Lung (tissue), 12 donors: ENCODE data around the gene GPC5. TPM values are rescaled to one million over a fixed set of nuclear protein-coding genes. Genes with fewer than 3 reads are reported as not detected.

Source experiments
- ATAC-seq: fragments of 200-7000 bp; cut with Tn5 transposase; one replicate; pipeline ENCODE4 v1.9.1; 2020; ENCODE audit warnings: moderate number of reproducible peaks; ENCODE audit not compliant: insufficient read depth, low FRiP score
- DNase-seq, 3 donors: peaks; one replicate each; pipeline ENCODE4 v3.0.0-alpha.2; 2013 to 2017
- H3K27ac ChIP-seq, 2 donors: one replicate each; pipeline ENCODE4 v1.5.1; 2013; ENCODE audit warnings: mild to moderate bottlenecking in 2 of 2, moderate library complexity in 2 of 2, control low read depth in 1 of 2, inconsistent platforms in 1 of 2, low read depth in 1 of 2, low read length in 1 of 2
- H3K27me3 ChIP-seq, 3 donors: one replicate each; pipeline ENCODE4 v1.5.1; 2013; ENCODE audit warnings: low read length in 2 of 3; ENCODE audit not compliant: control insufficient read depth in 3 of 3, insufficient read depth in 3 of 3
- H3K36me3 ChIP-seq, 4 donors: one replicate each; pipeline ENCODE4 v1.5.1; 2013; ENCODE audit warnings: low read length in 4 of 4, mild to moderate bottlenecking in 1 of 4, moderate library complexity in 1 of 4; ENCODE audit not compliant: control insufficient read depth in 4 of 4, insufficient read depth in 4 of 4
- H3K4me1 ChIP-seq, 5 donors: one replicate each; pipeline ENCODE4 v1.5.1; 2013; ENCODE audit warnings: low read length in 5 of 5, mild to moderate bottlenecking in 2 of 5, moderate library complexity in 1 of 5; ENCODE audit not compliant: control insufficient read depth in 5 of 5, insufficient read depth in 5 of 5
- H3K4me3 ChIP-seq: one replicate; pipeline ENCODE4 v1.5.1; 2013; ENCODE audit warnings: mild to moderate bottlenecking, control low read depth, moderate library complexity
- H3K9ac ChIP-seq, 2 donors: one replicate each; pipeline ENCODE4 v1.5.1; 2013; ENCODE audit warnings: low read length in 2 of 2, control low read depth in 1 of 2; ENCODE audit not compliant: insufficient read depth in 1 of 2
- H3K9me3 ChIP-seq, 4 donors: one replicate each; pipeline ENCODE4 v1.5.1; 2013; ENCODE audit warnings: low read length in 3 of 4, mild to moderate bottlenecking in 1 of 4, moderate library complexity in 1 of 4; ENCODE audit not compliant: control insufficient read depth in 4 of 4, insufficient read depth in 3 of 4
- WGBS, 2 donors: extraction: QIAGEN DNeasy Blood & Tissue Kit; methylation state at CpG; one replicate each; pipeline ENCODE4 v1.1.7; 2013; 5-methylcytosine and 5-hydroxymethylcytosine counted together
- polyA plus RNA-seq, 2 donors: library from polyadenylated mRNA; stranded (reverse); fragments of 200-250 nt; gene quantifications; one replicate each; pipeline ENCODE4 v1.2.1, GENCODE V29; 2013
- total RNA-seq, 2 donors: library from RNA; depleted of rRNA in 1 of 2; stranded (reverse); fragments of >200 nt in 1 of 2; gene quantifications; one replicate each; pipeline ENCODE4 v1.2.1, GENCODE V29; 2014 to 2021
- TF ChIP-seq, protein P1 (sequence below): IDR thresholded peaks from 2 replicates; pipeline ENCODE4 v1.5.1; 2012; ENCODE audit warnings: mild to moderate bottlenecking; ENCODE audit errors: control extremely low read depth, extremely low read depth
- donor health status: control.
- donor health status: control.
- donor health status: Bipolar disorder and iron deficiency.
- donor health status: healthy.
- donor health status: DM: yes; HTN: yes; CAD: no.

GPC5 gene
- total and polyA plus RNA-seq, 4 donors: 0.55 to 37.3 (median 4.4) TPM

DNA sequence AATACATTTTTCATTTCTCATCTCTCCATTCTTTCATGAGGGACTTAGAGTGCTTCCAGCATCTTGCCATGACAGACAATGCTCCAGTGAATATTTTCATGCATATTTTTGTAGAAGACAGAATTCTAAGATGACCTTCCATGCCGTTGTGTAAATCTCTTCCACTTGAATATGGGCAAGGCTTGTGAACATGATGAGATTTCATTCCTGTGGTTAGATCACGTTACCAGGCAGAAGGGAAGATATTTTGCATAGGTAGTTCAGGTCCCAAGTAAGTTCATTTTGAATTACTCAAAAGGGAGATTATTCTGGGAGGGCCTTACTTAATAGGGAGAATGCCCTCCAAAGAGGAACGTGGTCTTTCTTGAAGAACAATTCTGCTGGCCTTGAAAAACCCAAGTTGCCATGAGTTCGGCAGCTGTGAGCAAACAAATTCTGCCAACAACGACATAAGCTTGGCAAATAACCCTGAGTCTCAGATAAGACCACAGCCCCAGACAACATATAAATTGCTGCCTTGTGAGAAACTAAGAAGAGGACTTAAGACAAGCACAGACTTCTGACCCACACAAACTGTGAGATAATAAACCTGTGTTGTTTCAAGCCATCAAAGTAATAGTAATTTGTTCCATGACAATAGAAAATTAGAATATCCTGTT is 1427.6 kb downstream of the GPC5 start:
- DNase-seq: peak in 1 of 3 donors; percentile 26
- Histone ChIP-seq H3K27ac (no peak overlapping the region), H3K9ac (no peak overlapping the region), H3K36me3 (no peaks in the 10 kb centered on the region), H3K9me3 (peaks cover 0 to 2% (median 0%) of the 10 kb centered on the region in 4 donors), H3K4me1 (no peaks in the 10 kb centered on the region), H3K27me3 (no peaks in the 10 kb centered on the region), H3K4me3 (no peak overlapping the region)
- ATAC-seq: no peak
- TF ChIP-seq, protein P1, sequence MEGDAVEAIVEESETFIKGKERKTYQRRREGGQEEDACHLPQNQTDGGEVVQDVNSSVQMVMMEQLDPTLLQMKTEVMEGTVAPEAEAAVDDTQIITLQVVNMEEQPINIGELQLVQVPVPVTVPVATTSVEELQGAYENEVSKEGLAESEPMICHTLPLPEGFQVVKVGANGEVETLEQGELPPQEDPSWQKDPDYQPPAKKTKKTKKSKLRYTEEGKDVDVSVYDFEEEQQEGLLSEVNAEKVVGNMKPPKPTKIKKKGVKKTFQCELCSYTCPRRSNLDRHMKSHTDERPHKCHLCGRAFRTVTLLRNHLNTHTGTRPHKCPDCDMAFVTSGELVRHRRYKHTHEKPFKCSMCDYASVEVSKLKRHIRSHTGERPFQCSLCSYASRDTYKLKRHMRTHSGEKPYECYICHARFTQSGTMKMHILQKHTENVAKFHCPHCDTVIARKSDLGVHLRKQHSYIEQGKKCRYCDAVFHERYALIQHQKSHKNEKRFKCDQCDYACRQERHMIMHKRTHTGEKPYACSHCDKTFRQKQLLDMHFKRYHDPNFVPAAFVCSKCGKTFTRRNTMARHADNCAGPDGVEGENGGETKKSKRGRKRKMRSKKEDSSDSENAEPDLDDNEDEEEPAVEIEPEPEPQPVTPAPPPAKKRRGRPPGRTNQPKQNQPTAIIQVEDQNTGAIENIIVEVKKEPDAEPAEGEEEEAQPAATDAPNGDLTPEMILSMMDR: no peak
- 53 to 66% methylated on average over 5 of the region's 5 CpGs for WGBS, 2 donors

DNA sequence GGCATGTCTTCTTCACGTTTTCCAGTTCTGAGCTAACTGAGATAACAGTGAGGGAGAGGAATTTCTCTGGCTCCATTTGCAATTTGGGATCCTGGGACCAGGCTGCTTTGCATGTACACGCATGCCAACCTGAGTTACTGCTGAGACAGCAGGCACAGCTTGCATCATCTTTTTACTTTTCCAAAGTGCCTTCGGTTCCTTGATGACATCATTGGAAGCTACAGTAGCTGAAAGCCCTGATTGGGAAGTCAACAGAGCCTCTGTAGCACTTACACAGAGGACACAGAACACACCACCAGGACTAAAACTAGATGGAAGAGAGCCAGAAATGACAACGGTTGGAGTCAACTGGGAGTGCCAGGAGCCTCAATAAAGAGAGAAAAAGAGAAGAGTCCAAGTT is 1429.1 kb downstream of the GPC5 start:
- TF ChIP-seq, protein P1: no peak
- Histone ChIP-seq H3K4me1 (no peaks in the 10 kb centered on the region), H3K4me3 (no peak overlapping the region), H3K9ac (no peak overlapping the region), H3K9me3 (peaks cover 0 to 2% (median 0%) of the 10 kb centered on the region in 4 donors), H3K27me3 (no peaks in the 10 kb centered on the region), H3K27ac (no peak overlapping the region), H3K36me3 (no peaks in the 10 kb centered on the region)
- no peak for DNase-seq
- ATAC-seq: no peak
- WGBS, 2 donors: 80 to 82% methylated on average over 4 of the region's 4 CpGs

DNA sequence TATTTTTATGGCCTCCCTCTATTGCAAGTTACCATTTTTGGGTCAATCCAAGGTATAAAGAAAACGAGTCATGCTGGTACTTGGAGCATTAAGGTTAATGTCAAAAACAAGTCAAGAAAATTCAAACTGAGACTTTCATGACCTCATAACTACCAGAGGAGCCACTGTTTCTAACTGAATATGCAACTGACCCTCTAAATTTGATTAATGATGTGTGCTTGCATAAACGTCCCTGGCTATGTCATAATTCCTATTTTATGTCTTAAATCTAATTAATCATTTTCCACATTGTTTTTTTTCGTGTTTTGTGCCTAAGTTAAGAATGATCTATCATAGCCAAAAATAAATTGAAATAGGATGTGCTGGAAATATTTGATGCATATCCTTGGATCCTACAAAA is 1431.5 kb downstream of the GPC5 start:
- no peaks in the 10 kb centered on the region for H3K27me3 ChIP-seq
- no peaks in the 10 kb centered on the region for H3K36me3 ChIP-seq
- DNase-seq: no peak
- TF ChIP-seq, protein P1: no peak
- no peak overlapping the region for H3K4me3 ChIP-seq
- H3K9me3 ChIP-seq: peaks cover 0 to 2% (median 0%) of the 10 kb centered on the region in 4 donors
- no peaks in the 10 kb centered on the region for H3K4me1 ChIP-seq
- no peak for ATAC-seq
- no peak overlapping the region for H3K27ac ChIP-seq
- no peak overlapping the region for H3K9ac ChIP-seq
- WGBS, 2 donors: 46 to 54% methylated on average over 3 of the region's 3 CpGs

DNA sequence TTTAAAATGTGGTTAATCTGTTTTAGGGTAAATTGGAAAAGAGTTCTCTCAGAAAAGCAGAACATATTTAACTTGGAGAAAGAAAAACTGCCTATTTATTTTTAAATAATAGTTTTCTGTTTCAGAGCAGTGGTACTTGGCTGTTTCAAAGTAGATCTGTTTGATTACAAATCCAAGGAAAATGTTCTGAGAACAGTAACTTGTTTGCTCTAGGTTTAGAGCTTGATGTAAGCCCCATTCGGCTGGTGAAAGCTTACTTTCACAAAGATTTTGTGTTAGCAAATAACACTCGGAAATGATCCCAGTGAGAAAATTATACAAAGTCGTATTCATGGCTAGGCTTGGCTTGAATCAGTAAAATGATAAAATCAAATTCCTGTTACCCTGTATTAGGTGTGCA is 1432.4 kb downstream of the GPC5 start:
- Histone ChIP-seq H3K4me3 (no peak overlapping the region), H3K9ac (no peak overlapping the region), H3K27me3 (no peaks in the 10 kb centered on the region), H3K27ac (no peak overlapping the region), H3K4me1 (no peaks in the 10 kb centered on the region), H3K9me3 (peaks cover 0 to 2% (median 0%) of the 10 kb centered on the region in 4 donors), H3K36me3 (no peaks in the 10 kb centered on the region)
- TF ChIP-seq, protein P1: no peak
- ATAC-seq: no peak
- DNase-seq: peak in 1 of 3 donors; percentile 44
- 74 to 85% methylated on average over 3 of the region's 3 CpGs for whole genome bisulfite sequencing, 2 donors
